HepG2 (cell line): ENCODE measurements around the gene ZNF677.

Experiments
- CEBPB ChIP-seq: IDR thresholded peaks from 2 replicates; pipeline ENCODE4 v1.6.1; 2011; ENCODE audit warnings: low read depth, low read length, improper control_type of control experiment, borderline replicate concordance
- FIP1L1 ChIP-seq: fragments of 200-400 bp; formaldehyde crosslinking; IDR thresholded peaks from 2 replicates; pipeline ENCODE4 v1.6.1; 2018; ENCODE audit warnings: low read depth, mild to moderate bottlenecking, low read length, moderate library complexity, borderline replicate concordance; ENCODE audit not compliant: insufficient read depth
- FOXA1 ChIP-seq, 2 experiments: fragments of 450-650 bp in 1 of 2; sonication (generic) in 1 of 2; formaldehyde crosslinking in 1 of 2; IDR thresholded peaks; 2 replicates each; pipeline versions ENCODE4 v1.4.0 to v1.6.1; 2016 to 2020; ENCODE audit warnings: missing genetic modification reagents in 1 of 2
- FOXK2 ChIP-seq: fragments of 450-650 bp; IDR thresholded peaks from 2 replicates; pipeline ENCODE4 v1.6.1; 2016
- JUN ChIP-seq: sonication (generic); formaldehyde crosslinking; IDR thresholded peaks from 2 replicates; pipeline ENCODE4 v1.4.0; 2020; ENCODE audit warnings: mild to moderate bottlenecking, missing genetic modification reagents
- NBN ChIP-seq: fragments of 450-650 bp; conservative IDR thresholded peaks from 2 replicates; pipeline ENCODE4 v1.6.1; 2017
- NPAS2 ChIP-seq: sonication (generic); formaldehyde crosslinking; IDR thresholded peaks from 2 replicates; pipeline ENCODE4 v1.8.0; 2022; ENCODE audit warnings: mild to moderate bottlenecking, missing genetic modification reagents, borderline replicate concordance
- POLR2A ChIP-seq, 2 experiments: IDR thresholded peaks; 2 replicates each; pipeline ENCODE4 v1.6.1; 2011; ENCODE audit warnings: low read depth in 2 of 2, low read length in 2 of 2, mild to moderate bottlenecking in 1 of 2, moderate library complexity in 1 of 2; ENCODE audit not compliant: insufficient read depth in 1 of 2
- PRMT3 ChIP-seq: sonication (generic); formaldehyde crosslinking; IDR thresholded peaks from 2 replicates; pipeline ENCODE4 v1.8.1; 2022; ENCODE audit warnings: low read depth, mild to moderate bottlenecking, moderate library complexity, missing genetic modification reagents, borderline replicate concordance
- TOPORS ChIP-seq: sonication (generic); formaldehyde crosslinking; IDR thresholded peaks from 2 replicates; pipeline ENCODE4 v1.8.0; 2023; ENCODE audit warnings: mild to moderate bottlenecking, missing genetic modification reagents
- TF ChIP-seq, protein P1 (sequence below): sonication (generic); formaldehyde crosslinking; IDR thresholded peaks from 2 replicates; pipeline ENCODE4 v1.5.0; 2020; ENCODE audit warnings: mild to moderate bottlenecking, missing genetic modification reagents, moderate library complexity
- TF ChIP-seq, protein P2 (sequence below): sonication (generic); formaldehyde crosslinking; IDR thresholded peaks from 2 replicates; pipeline ENCODE4 v1.8.0; 2022; ENCODE audit warnings: mild to moderate bottlenecking, missing genetic modification reagents

GRCh38 chr19:53294786-53295441 is 40.2 kb upstream of the ZNF677 start:
- TF ChIP-seq CEBPB (no peak), FOXK2 (no peak), PRMT3 (CRISPR knock-in tag) (no peak), NPAS2 (no peak), TOPORS (no peak), NBN (no peak), JUN (CRISPR knock-in tag) (no peak), POLR2A (IDR thresholded peaks at IDR 0.05; ENCODE audit: insufficient read depth in 1 of 2, low read depth in 2 of 2, low read length in 2 of 2) (no peak), FOXA1 (IDR thresholded peaks at IDR 0.05) (no peak), FOXA1 (CRISPR knock-in tag; IDR thresholded peaks at IDR 0.05) (no peak), FIP1L1 (no peak)
- TF ChIP-seq, protein P1, sequence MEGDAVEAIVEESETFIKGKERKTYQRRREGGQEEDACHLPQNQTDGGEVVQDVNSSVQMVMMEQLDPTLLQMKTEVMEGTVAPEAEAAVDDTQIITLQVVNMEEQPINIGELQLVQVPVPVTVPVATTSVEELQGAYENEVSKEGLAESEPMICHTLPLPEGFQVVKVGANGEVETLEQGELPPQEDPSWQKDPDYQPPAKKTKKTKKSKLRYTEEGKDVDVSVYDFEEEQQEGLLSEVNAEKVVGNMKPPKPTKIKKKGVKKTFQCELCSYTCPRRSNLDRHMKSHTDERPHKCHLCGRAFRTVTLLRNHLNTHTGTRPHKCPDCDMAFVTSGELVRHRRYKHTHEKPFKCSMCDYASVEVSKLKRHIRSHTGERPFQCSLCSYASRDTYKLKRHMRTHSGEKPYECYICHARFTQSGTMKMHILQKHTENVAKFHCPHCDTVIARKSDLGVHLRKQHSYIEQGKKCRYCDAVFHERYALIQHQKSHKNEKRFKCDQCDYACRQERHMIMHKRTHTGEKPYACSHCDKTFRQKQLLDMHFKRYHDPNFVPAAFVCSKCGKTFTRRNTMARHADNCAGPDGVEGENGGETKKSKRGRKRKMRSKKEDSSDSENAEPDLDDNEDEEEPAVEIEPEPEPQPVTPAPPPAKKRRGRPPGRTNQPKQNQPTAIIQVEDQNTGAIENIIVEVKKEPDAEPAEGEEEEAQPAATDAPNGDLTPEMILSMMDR, result no peak
- TF ChIP-seq, protein P2, sequence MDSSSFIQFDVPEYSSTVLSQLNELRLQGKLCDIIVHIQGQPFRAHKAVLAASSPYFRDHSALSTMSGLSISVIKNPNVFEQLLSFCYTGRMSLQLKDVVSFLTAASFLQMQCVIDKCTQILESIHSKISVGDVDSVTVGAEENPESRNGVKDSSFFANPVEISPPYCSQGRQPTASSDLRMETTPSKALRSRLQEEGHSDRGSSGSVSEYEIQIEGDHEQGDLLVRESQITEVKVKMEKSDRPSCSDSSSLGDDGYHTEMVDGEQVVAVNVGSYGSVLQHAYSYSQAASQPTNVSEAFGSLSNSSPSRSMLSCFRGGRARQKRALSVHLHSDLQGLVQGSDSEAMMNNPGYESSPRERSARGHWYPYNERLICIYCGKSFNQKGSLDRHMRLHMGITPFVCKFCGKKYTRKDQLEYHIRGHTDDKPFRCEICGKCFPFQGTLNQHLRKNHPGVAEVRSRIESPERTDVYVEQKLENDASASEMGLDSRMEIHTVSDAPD (CRISPR knock-in tag), result no peak
